Measurements from ENCODE around the gene PIGN. TPM values are rescaled to one million over a fixed set of nuclear protein-coding genes. Genes with fewer than 3 reads are reported as not detected.

Gene PIGN
- polyA plus RNA-seq, 4 donors, result 23.3 to 31.7 (median 29.9) TPM

- no peak for DNase-seq (ENCODE audit: low read depth in 4 of 4, low spot score in 2 of 4)
Measured at GRCh38 chr18:62024983-62025382, 161.9 kb downstream of the PIGN start.

GRCh38 chr18:62023536-62023935 lies 163.3 kb downstream of the PIGN start:
- DNase-seq (ENCODE audit: low read depth in 4 of 4, low spot score in 2 of 4), result no peak

GRCh38 chr18:62018759-62019041 lies 168.2 kb downstream of the PIGN start:
- DNase-seq (ENCODE audit: low read depth in 4 of 4, low spot score in 2 of 4), result no peak

GRCh38 chr18:62018034-62018758 lies 168.7 kb downstream of the PIGN start:
- DNase-seq (ENCODE audit: low read depth in 4 of 4, low spot score in 2 of 4), result peak; percentile 61 to 89 (median 74)

GRCh38 chr18:62017618-62018017 lies 169.2 kb downstream of the PIGN start:
- no peak for DNase-seq (ENCODE audit: low read depth in 4 of 4, low spot score in 2 of 4)

- no peak for DNase-seq (ENCODE audit: low read depth in 4 of 4, low spot score in 2 of 4)
Measured at GRCh38 chr18:62011416-62011815, 175.4 kb downstream of the PIGN start.

GRCh38 chr18:62009521-62009920 lies 177.3 kb downstream of the PIGN start:
- no peak for DNase-seq (ENCODE audit: low read depth in 4 of 4, low spot score in 2 of 4)

GRCh38 chr18:62001396-62001795 lies 185.5 kb downstream of the PIGN start:
- no peak for DNase-seq (ENCODE audit: low read depth in 4 of 4, low spot score in 2 of 4)

- DNase-seq (ENCODE audit: low read depth in 4 of 4, low spot score in 2 of 4), result no peak
Measured at GRCh38 chr18:61998957-61999356, 187.9 kb downstream of the PIGN start.

- DNase-seq (ENCODE audit: low read depth in 4 of 4, low spot score in 2 of 4), result no peak
Measured at GRCh38 chr18:61998335-61998734, 188.5 kb downstream of the PIGN start.

- DNase-seq (ENCODE audit: low read depth in 4 of 4, low spot score in 2 of 4), result no peak
Measured at GRCh38 chr18:61995618-61996017, 191.2 kb downstream of the PIGN start.

- DNase-seq (ENCODE audit: low read depth in 4 of 4, low spot score in 2 of 4), result no peak
Measured at GRCh38 chr18:61993831-61994230, 193.0 kb downstream of the PIGN start.

- no peak for DNase-seq (ENCODE audit: low read depth in 4 of 4, low spot score in 2 of 4)
Measured at GRCh38 chr18:61992923-61993322, 193.9 kb downstream of the PIGN start.

GRCh38 chr18:61992285-61992684 lies 194.6 kb downstream of the PIGN start:
- no peak for DNase-seq (ENCODE audit: low read depth in 4 of 4, low spot score in 2 of 4)

- DNase-seq (ENCODE audit: low read depth in 4 of 4, low spot score in 2 of 4), result no peak
Measured at GRCh38 chr18:61991836-61992235, 195.0 kb downstream of the PIGN start.

- DNase-seq (ENCODE audit: low read depth in 4 of 4, low spot score in 2 of 4), result no peak
Measured at GRCh38 chr18:61991201-61991600, 195.7 kb downstream of the PIGN start.

Other genes with a start within 250 kb of the PIGN start
- 10 to 100 TPM; 26.7 to 41.5 (median 36.1) TPM for gene RELCH, start 199 bp upstream of the PIGN start, polyA plus RNA-seq (ENCODE audit: insufficient read length in 4 of 4)
- 1 to 10 TPM; 1.8 to 3.4 (median 2.5) TPM for gene TNFRSF11A, start 138.3 kb upstream of the PIGN start, polyA plus RNA-seq (ENCODE audit: insufficient read length in 4 of 4)